GM12878 (cell line): ENCODE measurements around the gene LYPLAL1. TPM values are rescaled to one million over a fixed set of nuclear protein-coding genes. Genes with fewer than 3 reads are reported as not detected.

ENCODE experiments used
- ATAC-seq: fragments of 200-7000 bp; cut with Tn5 transposase; 3 replicates; pipeline ENCODE4 v1.9.1; 2020; ENCODE audit warnings: mild to moderate bottlenecking, moderate library complexity
- BruUV-seq: library from RNA; stranded (reverse); fragments of 400-500 nt; replicated peaks from 2 replicates; lab custom pipeline; 2021; lab: Mats Ljungman, UMichigan
- CTCF ChIA-PET: fragments of 300-600 bp; sonication (Branson Sonifier 250); formaldehyde crosslinking; extraction: SDS; loops from one replicate; lab custom pipeline; 2021; ENCODE audit warnings: inconsistent platforms; lab: Yijun Ruan, JAX
- POLR2A ChIA-PET: fragments of 350-600 bp; formaldehyde crosslinking; extraction: SDS; loops from one replicate; lab custom pipeline; 2021; ENCODE audit warnings: inconsistent platforms; lab: Charles Lee
- RAD21 ChIA-PET: fragments of 300-600 bp; sonication (Branson Sonifier 250); formaldehyde crosslinking; loops from one replicate; lab custom pipeline; 2023; ENCODE audit warnings: antibody characterized with exemption; ENCODE audit not compliant: unreplicated experiment; lab: Charles Lee
- SMC1A ChIA-PET: fragments of 300-600 bp; sonication (Branson Sonifier 250); formaldehyde crosslinking; loops from one replicate; lab custom pipeline; 2023; ENCODE audit not compliant: unreplicated experiment, uncharacterized antibody; lab: Charles Lee
- DNase-seq: peaks from one replicate; pipeline ENCODE4 v3.0.0-alpha.2; 2011; ENCODE audit warnings: low read depth, low spot score
- FAIRE-seq: peaks from 3 replicates; lab custom pipeline; 2011; peaks lifted over from hg19 to GRCh38; lab: Jason Lieb, UNC
- H2AFZ ChIP-seq: 2 replicates; pipeline ENCODE4 v1.6.0; 2011; ENCODE audit warnings: low read depth, low read length, control low read depth; ENCODE audit not compliant: control insufficient read depth
- H3K27ac ChIP-seq: 2 replicates; pipeline ENCODE4 v1.5.1; 2011; ENCODE audit warnings: control low read depth; ENCODE audit not compliant: control insufficient read depth, insufficient read depth
- H3K27me3 ChIP-seq, 2 experiments: replicated peaks in 1 of 2; 2 replicates each; pipeline versions ENCODE4 v1.6.0 to v1.6.1; 2011; ENCODE audit warnings: low read length in 1 of 2; ENCODE audit not compliant: control insufficient read depth in 2 of 2, insufficient read depth in 2 of 2
- H3K36me3 ChIP-seq, 2 experiments: 2 replicates each; pipeline ENCODE4 v1.5.1; 2011; ENCODE audit warnings: low read length in 1 of 2; ENCODE audit not compliant: control insufficient read depth in 2 of 2, insufficient read depth in 2 of 2
- H3K4me1 ChIP-seq: 2 replicates; pipeline ENCODE4 v1.6.1; 2011; ENCODE audit warnings: mild to moderate bottlenecking, low read length, moderate library complexity, mixed read lengths; ENCODE audit not compliant: control insufficient read depth, insufficient read depth
- H3K4me2 ChIP-seq: 2 replicates; pipeline ENCODE4 v1.6.0; 2011; ENCODE audit warnings: control low read depth; ENCODE audit not compliant: control insufficient read depth, insufficient read depth
- H3K4me3 ChIP-seq: fragments of 200-600 bp; sonication (generic); 2 replicates; pipeline ENCODE4 v1.5.1; 2016
- H3K79me2 ChIP-seq: 2 replicates; pipeline ENCODE4 v1.6.0; 2011; ENCODE audit warnings: low read length; ENCODE audit not compliant: control insufficient read depth, insufficient read depth
- H3K9ac ChIP-seq: 2 replicates; pipeline ENCODE4 v1.8.0; 2011; ENCODE audit warnings: low read length, control low read depth, mixed read lengths; ENCODE audit not compliant: control insufficient read depth, insufficient read depth
- H3K9me3 ChIP-seq: replicated peaks from 3 replicates; pipeline ENCODE4 v1.5.1; 2011; ENCODE audit warnings: mild to moderate bottlenecking, low read length; ENCODE audit not compliant: control insufficient read depth, insufficient read depth
- H4K20me1 ChIP-seq: 2 replicates; pipeline ENCODE4 v1.6.0; 2011; ENCODE audit not compliant: control insufficient read depth, insufficient read depth
- CBFB ChIP-seq: IDR thresholded peaks from 2 replicates; pipeline ENCODE4 v1.6.1; 2016; ENCODE audit warnings: antibody characterized with exemption, low read depth
- EGR1 ChIP-seq, 2 experiments: IDR thresholded peaks; 1 replicate in 1 of 2; 2 replicates in 1 of 2; pipeline ENCODE4 v1.6.1; 2011 to 2012; ENCODE audit warnings: low read depth in 2 of 2, low read length in 2 of 2, borderline replicate concordance in 1 of 2, mild to moderate bottlenecking in 1 of 2, moderate library complexity in 1 of 2
- KAT2A ChIP-seq: conservative IDR thresholded peaks from 2 replicates; pipeline ENCODE4 v1.6.1; 2011; ENCODE audit warnings: low read depth, low read length; ENCODE audit not compliant: control insufficient read depth
- MEF2A ChIP-seq: IDR thresholded peaks from 2 replicates; pipeline ENCODE4 v1.6.1; 2011; ENCODE audit warnings: low read depth, mild to moderate bottlenecking, low read length, moderate library complexity; ENCODE audit not compliant: insufficient read depth
- MYB ChIP-seq: fragments of 150-350 bp; IDR thresholded peaks from 2 replicates; pipeline ENCODE4 v1.6.1; 2014; ENCODE audit warnings: mild to moderate bottlenecking, low read depth, low read length, borderline replicate concordance
- NBN ChIP-seq: fragments of 450-650 bp; IDR thresholded peaks from 2 replicates; pipeline ENCODE4 v1.6.1; 2016
- NFYB ChIP-seq: IDR thresholded peaks from 2 replicates; pipeline ENCODE4 v1.6.1; 2011; ENCODE audit warnings: low read depth, mild to moderate bottlenecking, low read length, improper control_type of control experiment, moderate library complexity; ENCODE audit not compliant: insufficient read depth
- NR2C1 ChIP-seq: fragments of 450-650 bp; IDR thresholded peaks from 2 replicates; pipeline ENCODE4 v1.6.1; 2017; ENCODE audit warnings: antibody characterized with exemption, mild to moderate bottlenecking, moderate library complexity
- SMAD1 ChIP-seq: fragments of 450-650 bp; IDR thresholded peaks from 2 replicates; pipeline ENCODE4 v1.6.1; 2018; ENCODE audit warnings: mild to moderate bottlenecking, low read depth; ENCODE audit not compliant: partially characterized antibody
- SREBF1 ChIP-seq: IDR thresholded peaks from 2 replicates; pipeline ENCODE4 v1.6.1; 2012; ENCODE audit warnings: mild to moderate bottlenecking, low read length
- TAF1 ChIP-seq: IDR thresholded peaks from 2 replicates; pipeline ENCODE4 v1.6.1; 2011; ENCODE audit warnings: mild to moderate bottlenecking, low read depth, low read length, borderline replicate concordance
- YY1 ChIP-seq: IDR thresholded peaks from 2 replicates; pipeline ENCODE4 v1.6.1; 2011; ENCODE audit warnings: low read depth, mild to moderate bottlenecking, low read length
- ZNF274 ChIP-seq: IDR thresholded peaks from one replicate; pipeline ENCODE4 v1.8.0; 2011; ENCODE audit not compliant: insufficient read length, insufficient read depth
- WGBS: methylation state at CpG from one replicate; pipeline ENCODE4 v1.1.6; 2016; ENCODE audit warnings: low lambda C conversion rate; ENCODE audit not compliant: insufficient replicate concordance, insufficient coverage; ENCODE audit errors: missing lambda C conversion rate; 5-methylcytosine and 5-hydroxymethylcytosine counted together
- in situ Hi-C: fragments of 300-500 bp; cut with MboI; formaldehyde crosslinking; loops from 9 replicates; pipeline ENCODE4 v1.14.3; 2018; ENCODE audit warnings: mixed read lengths
- intact Hi-C: fragments of 100-400 bp; cut with micrococcal nuclease; formaldehyde crosslinking; loops from one replicate; pipeline ENCODE4 v1.14.2; 2022; ENCODE audit not compliant: unreplicated experiment
- polyA plus RNA-seq, 11 experiments: library from polyadenylated mRNA; depleted of rRNA in 4 of 11; unstranded in 6 of 11; stranded (reverse) in 5 of 11; fragments of >200 nt; fragmentation: Nextera tagmentation in 4 of 11; fragmentation: Illumina TruSeq in 1 of 11; extraction: Ambion mirVana in 4 of 11; extraction: Trizol in 1 of 11; gene quantifications; 1 replicate in 1 of 11; 2 replicates in 10 of 11; pipeline versions ENCODE4 v1.2.1 to v1.2.3, GENCODE V29; 2011 to 2016; ENCODE audit warnings: inconsistent platforms in 2 of 11, missing spikeins in 2 of 11, low read depth in 1 of 11
- total RNA-seq, 4 experiments: library from RNA; depleted of rRNA in 3 of 4; stranded (reverse); fragments of >200 nt in 3 of 4; fragmentation: Illumina TruSeq in 1 of 4; extraction: Trizol in 1 of 4; gene quantifications; 2 replicates each; pipeline versions ENCODE4 v1.2.1 to v1.2.3, GENCODE V29; 2013 to 2021
- TF ChIP-seq, protein P1 (sequence below): fragments of 450-650 bp; formaldehyde crosslinking; IDR thresholded peaks from 2 replicates; pipeline ENCODE4 v1.4.0; 2020; ENCODE audit warnings: mild to moderate bottlenecking, moderate library complexity

LYPLAL1 gene
- total and polyA plus RNA-seq, 10 of the 15 experiments (the other 5 are each of a cell fraction or from before 2014, with no cell fraction given): 19.4 to 112 (median 40.5) TPM

GRCh38 chr1:219140303-219140877 is 33.3 kb upstream of the LYPLAL1 start:
- CTCF ChIA-PET: no interaction called here
- Histone ChIP-seq H3K4me3 (no peak overlapping the region), H3K9ac (no peak overlapping the region), H2AFZ (no peak overlapping the region), H3K4me1 (no peaks in the 10 kb centered on the region), H3K4me2 (no peak overlapping the region), H4K20me1 (no peaks in the 10 kb centered on the region)
- no peak for TF ChIP-seq KAT2A
- no peak for TF ChIP-seq MYB
- TF ChIP-seq SMAD1: no peak
- TF ChIP-seq NFYB: no peak
- no peak for TF ChIP-seq TAF1
- no peak for TF ChIP-seq NBN
- TF ChIP-seq YY1: no peak
- TF ChIP-seq MEF2A: no peak
- TF ChIP-seq, protein P1, sequence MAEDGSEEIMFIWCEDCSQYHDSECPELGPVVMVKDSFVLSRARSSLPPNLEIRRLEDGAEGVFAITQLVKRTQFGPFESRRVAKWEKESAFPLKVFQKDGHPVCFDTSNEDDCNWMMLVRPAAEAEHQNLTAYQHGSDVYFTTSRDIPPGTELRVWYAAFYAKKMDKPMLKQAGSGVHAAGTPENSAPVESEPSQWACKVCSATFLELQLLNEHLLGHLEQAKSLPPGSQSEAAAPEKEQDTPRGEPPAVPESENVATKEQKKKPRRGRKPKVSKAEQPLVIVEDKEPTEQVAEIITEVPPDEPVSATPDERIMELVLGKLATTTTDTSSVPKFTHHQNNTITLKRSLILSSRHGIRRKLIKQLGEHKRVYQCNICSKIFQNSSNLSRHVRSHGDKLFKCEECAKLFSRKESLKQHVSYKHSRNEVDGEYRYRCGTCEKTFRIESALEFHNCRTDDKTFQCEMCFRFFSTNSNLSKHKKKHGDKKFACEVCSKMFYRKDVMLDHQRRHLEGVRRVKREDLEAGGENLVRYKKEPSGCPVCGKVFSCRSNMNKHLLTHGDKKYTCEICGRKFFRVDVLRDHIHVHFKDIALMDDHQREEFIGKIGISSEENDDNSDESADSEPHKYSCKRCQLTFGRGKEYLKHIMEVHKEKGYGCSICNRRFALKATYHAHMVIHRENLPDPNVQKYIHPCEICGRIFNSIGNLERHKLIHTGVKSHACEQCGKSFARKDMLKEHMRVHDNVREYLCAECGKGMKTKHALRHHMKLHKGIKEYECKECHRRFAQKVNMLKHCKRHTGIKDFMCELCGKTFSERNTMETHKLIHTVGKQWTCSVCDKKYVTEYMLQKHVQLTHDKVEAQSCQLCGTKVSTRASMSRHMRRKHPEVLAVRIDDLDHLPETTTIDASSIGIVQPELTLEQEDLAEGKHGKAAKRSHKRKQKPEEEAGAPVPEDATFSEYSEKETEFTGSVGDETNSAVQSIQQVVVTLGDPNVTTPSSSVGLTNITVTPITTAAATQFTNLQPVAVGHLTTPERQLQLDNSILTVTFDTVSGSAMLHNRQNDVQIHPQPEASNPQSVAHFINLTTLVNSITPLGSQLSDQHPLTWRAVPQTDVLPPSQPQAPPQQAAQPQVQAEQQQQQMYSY (CRISPR knock-in tag): no peak
- TF ChIP-seq NR2C1: no peak
- no peak for TF ChIP-seq ZNF274
- no peak for TF ChIP-seq CBFB
- no peak for TF ChIP-seq SREBF1
- TF ChIP-seq EGR1 (IDR thresholded peaks at IDR 0.05; ENCODE audit: borderline replicate concordance in 1 of 2, low read depth in 2 of 2, low read length in 2 of 2): no peak
- TF ChIP-seq, all 136 proteins: peak for 0
- in situ Hi-C loops: no loop called here
- no peaks in the 10 kb centered on the region for H3K36me3 ChIP-seq
- ChIA-PET POLR2A (no interaction called here), SMC1A (interaction anchor here (0.6 to 0.9 kb wide), 2 partner anchors 16 to 45 kb away, joined by 3 read pairs; no protein-coding TSS in a partner anchor), RAD21 (no interaction called here)
- no TSS peak for BruUV-seq
- intact Hi-C loops: no loop called here
- FAIRE-seq (no peak), ATAC-seq (no peak), DNase-seq (no peak)
- no peaks in the 10 kb centered on the region for H3K27me3 ChIP-seq
- WGBS: 0% methylated on average over 2 of the region's 2 CpGs
- H3K79me2 ChIP-seq: no peaks in the 10 kb centered on the region
- H3K9me3 ChIP-seq: no peaks in the 10 kb centered on the region
- no peak overlapping the region for H3K27ac ChIP-seq
